HUES64 (cell line): ENCODE results near the gene POLR1D.

Experiments used
- H3K27ac ChIP-seq: 2 replicates; pipeline ENCODE4 v1.7.0; 2013; ENCODE audit warnings: low read depth, low read length, inconsistent platforms
- H3K27me3 ChIP-seq: 2 replicates; pipeline ENCODE4 v1.6.1; 2013; ENCODE audit warnings: mild to moderate bottlenecking, low read length; ENCODE audit not compliant: insufficient read depth
- H3K36me3 ChIP-seq: 2 replicates; pipeline ENCODE4 v1.6.1; 2013; ENCODE audit warnings: mild to moderate bottlenecking, low read length; ENCODE audit not compliant: insufficient read depth
- H3K4me1 ChIP-seq: 2 replicates; pipeline ENCODE4 v1.6.1; 2013; ENCODE audit warnings: mild to moderate bottlenecking, low read length, moderate library complexity; ENCODE audit not compliant: insufficient read depth
- H3K4me3 ChIP-seq: 2 replicates; pipeline ENCODE4 v1.5.1; 2013; ENCODE audit warnings: mild to moderate bottlenecking, low read length, moderate library complexity
- H3K9ac ChIP-seq: 2 replicates; pipeline ENCODE4 v1.6.1; 2013; ENCODE audit warnings: mild to moderate bottlenecking, low read depth, low read length
- H3K9me3 ChIP-seq: 2 replicates; pipeline ENCODE4 v1.6.1; 2013; ENCODE audit warnings: low read depth, low read length; ENCODE audit not compliant: insufficient read depth
- WGBS: fragments of 150-250, 120-280 bp; methylation state at CpG from one replicate; pipeline ENCODE4 v1.1.7; 2013; ENCODE audit warnings: missing lambda C conversion rate; 5-methylcytosine and 5-hydroxymethylcytosine counted together

The POLR1D gene

DNA sequence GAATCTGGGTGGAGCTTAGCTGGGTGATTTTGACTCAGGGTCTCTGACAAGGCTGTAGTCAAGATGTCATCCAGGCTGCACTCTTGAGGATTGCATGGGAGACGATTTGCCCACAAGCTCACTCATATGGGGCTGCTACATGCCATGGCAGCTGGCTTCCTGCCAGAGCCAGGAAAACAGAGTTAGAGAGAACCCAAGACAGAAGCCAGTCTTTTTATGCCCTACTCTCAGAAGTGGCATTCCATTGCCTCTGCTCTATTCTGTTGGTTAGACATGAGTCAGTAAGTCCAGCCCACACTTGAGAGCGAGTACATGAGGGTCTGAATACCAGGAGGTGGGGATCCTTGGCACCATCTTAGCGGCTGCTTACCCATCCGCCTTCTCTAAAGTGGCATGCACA is 9.5 kb downstream of the POLR1D start:
- Histone ChIP-seq H3K27ac (no peak overlapping the region), H3K9me3 (no peaks in the 10 kb centered on the region), H3K4me1 (no peaks in the 10 kb centered on the region), H3K27me3 (no peaks in the 10 kb centered on the region), H3K9ac (no peak overlapping the region), H3K36me3 (peaks cover 57% of the 10 kb centered on the region), H3K4me3 (no peak overlapping the region)
- 94% methylated on average over 4 of the region's 4 CpGs for WGBS

DNA sequence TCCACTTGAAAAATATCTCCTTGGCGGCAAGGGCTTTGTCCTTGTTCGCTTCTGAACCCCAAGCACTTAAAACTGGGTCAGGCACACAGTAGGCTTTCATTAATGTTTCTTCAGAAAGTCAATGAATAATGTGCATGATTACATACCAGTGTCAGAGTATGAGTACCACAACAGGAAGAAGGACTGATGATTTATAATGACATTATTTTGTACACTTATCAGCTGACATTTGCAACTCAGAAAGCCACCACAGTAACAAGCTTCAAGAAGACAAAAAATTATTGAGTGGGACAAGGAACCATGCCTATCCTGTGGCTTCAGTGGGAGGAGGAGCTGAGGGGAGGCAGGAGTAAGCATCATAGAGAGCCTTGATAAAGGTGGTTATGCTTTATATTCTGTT is 10.0 kb downstream of the POLR1D start:
- H3K27ac ChIP-seq: no peak overlapping the region
- H3K4me3 ChIP-seq: no peak overlapping the region
- H3K9me3 ChIP-seq: no peaks in the 10 kb centered on the region
- no peak overlapping the region for H3K9ac ChIP-seq
- H3K27me3 ChIP-seq: no peaks in the 10 kb centered on the region
- H3K36me3 ChIP-seq: peaks cover 56% of the 10 kb centered on the region
- 61% methylated on average over 2 of the region's 2 CpGs for WGBS
- no peaks in the 10 kb centered on the region for H3K4me1 ChIP-seq

DNA sequence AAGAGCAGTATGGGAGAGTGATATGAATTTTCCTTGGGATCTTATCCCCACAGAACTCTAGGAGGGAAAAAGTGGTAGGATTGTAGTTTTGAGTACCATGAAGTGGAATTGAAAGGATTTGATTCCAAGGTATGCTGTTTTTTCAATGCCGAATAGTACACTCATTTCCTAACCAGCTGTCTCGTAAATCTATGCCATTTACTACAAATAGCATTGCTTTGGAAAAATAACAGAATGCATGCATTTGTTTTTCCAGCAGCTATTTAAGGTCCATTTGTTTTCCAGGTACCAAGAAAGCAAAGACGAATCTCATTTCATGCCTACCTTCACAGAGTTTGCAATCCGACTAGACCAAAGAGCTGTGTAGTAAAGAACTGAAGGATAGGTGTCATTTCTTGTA is 10.5 kb downstream of the POLR1D start:
- no peak overlapping the region for H3K4me3 ChIP-seq
- H3K27me3 ChIP-seq: no peaks in the 10 kb centered on the region
- H3K4me1 ChIP-seq: no peaks in the 10 kb centered on the region
- H3K27ac ChIP-seq: no peak overlapping the region
- 89% methylated on average over 3 of the region's 4 CpGs for WGBS
- H3K9me3 ChIP-seq: no peaks in the 10 kb centered on the region
- H3K9ac ChIP-seq: no peak overlapping the region
- peaks cover 51% of the 10 kb centered on the region for H3K36me3 ChIP-seq

DNA sequence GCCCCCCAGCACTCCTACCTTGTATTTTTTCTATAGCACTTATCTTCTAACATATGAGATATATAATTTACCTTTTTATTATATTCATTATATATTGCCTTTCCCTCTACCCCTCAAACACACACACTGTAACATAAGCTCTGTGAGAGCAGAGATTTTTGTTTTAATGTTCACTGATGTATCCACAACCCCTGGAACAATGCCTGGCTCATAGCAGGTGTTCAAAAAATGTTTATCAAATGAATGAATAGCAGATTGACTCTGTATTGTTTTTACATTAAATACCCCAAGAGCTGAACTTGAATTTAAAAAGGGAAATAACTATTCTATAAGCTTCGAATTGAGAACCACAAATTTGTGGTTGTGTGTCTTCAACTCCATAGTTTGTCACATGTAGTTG is 11.0 kb downstream of the POLR1D start:
- Histone ChIP-seq H3K36me3 (peaks cover 51% of the 10 kb centered on the region), H3K9ac (no peak overlapping the region), H3K4me3 (no peak overlapping the region), H3K27ac (no peak overlapping the region), H3K4me1 (no peaks in the 10 kb centered on the region), H3K27me3 (no peaks in the 10 kb centered on the region), H3K9me3 (no peaks in the 10 kb centered on the region)
- WGBS: 91% methylated on average over 1 of the region's 1 CpG

DNA sequence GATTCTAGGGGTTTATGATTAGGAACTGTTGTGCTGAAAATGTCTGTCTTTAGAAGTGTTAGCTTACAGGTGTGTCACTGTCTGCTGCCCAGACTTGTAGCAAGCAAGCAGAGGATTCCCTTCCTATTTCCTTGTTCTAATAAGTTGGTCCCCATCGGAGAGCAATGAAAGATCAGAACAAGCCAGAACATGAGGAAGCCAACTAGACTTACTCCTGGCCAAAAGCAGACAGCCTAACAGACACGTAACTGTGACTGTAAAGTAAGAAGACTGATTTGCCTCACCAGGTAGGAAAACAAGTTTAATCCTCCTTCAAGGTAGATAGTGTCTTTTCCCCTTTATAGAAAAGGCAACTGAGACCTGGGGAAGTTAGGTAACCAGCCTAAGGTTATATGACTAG is 12.5 kb downstream of the POLR1D start:
- H3K9me3 ChIP-seq: no peaks in the 10 kb centered on the region
- peaks cover 45% of the 10 kb centered on the region for H3K36me3 ChIP-seq
- no peak overlapping the region for H3K9ac ChIP-seq
- H3K4me3 ChIP-seq: no peak overlapping the region
- H3K27ac ChIP-seq: no peak overlapping the region
- 88% methylated on average over 2 of the region's 2 CpGs for WGBS
- H3K27me3 ChIP-seq: no peaks in the 10 kb centered on the region
- no peaks in the 10 kb centered on the region for H3K4me1 ChIP-seq

DNA sequence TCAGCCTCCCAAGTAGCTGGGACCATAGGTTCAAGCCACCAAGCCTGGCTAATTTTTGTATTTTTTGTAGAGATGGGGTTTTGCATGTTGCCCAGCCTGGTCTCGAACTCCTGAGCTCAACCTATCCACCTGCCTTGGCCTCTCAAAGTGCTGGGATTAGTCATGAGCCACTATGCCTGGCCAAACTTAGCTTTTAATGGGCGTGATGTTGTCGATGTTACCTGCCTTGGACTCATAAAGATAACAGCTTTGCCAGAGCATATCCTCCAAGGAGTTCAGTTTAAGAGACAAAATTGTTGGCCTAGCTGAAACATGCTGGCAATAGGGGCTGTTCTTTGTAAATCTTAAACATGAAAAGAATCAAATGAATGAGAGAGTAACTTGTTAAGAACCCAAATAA is 13.1 kb downstream of the POLR1D start:
- Histone ChIP-seq H3K27ac (no peak overlapping the region), H3K4me1 (no peaks in the 10 kb centered on the region), H3K9ac (no peak overlapping the region), H3K36me3 (peaks cover 45% of the 10 kb centered on the region), H3K4me3 (no peak overlapping the region), H3K9me3 (no peaks in the 10 kb centered on the region), H3K27me3 (no peaks in the 10 kb centered on the region)
- WGBS: 94% methylated on average over 3 of the region's 3 CpGs

DNA sequence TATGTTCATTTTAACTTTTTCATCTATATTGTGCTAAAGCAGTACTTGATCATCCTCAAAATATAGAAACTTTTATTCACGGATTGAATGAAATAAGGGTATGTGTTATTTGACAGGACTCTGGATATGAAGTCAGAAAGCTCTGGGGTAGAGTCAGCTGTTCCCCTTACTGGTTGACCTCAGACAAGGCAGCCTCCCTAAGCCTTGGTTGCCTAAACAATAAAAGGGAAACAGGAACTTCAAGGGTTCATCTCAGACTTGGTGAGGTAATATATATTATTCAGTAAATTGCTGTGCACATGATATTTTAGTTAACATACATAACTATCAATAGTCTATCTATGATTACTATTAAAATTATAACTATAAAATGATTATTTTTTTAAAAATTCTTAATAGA is 13.6 kb downstream of the POLR1D start:
- H3K4me3 ChIP-seq: no peak overlapping the region
- no peak overlapping the region for H3K9ac ChIP-seq
- H3K9me3 ChIP-seq: no peaks in the 10 kb centered on the region
- H3K27ac ChIP-seq: no peak overlapping the region
- peaks cover 43% of the 10 kb centered on the region for H3K36me3 ChIP-seq
- 93% methylated on average over 1 of the region's 1 CpG for WGBS
- no peaks in the 10 kb centered on the region for H3K4me1 ChIP-seq
- H3K27me3 ChIP-seq: no peaks in the 10 kb centered on the region

DNA sequence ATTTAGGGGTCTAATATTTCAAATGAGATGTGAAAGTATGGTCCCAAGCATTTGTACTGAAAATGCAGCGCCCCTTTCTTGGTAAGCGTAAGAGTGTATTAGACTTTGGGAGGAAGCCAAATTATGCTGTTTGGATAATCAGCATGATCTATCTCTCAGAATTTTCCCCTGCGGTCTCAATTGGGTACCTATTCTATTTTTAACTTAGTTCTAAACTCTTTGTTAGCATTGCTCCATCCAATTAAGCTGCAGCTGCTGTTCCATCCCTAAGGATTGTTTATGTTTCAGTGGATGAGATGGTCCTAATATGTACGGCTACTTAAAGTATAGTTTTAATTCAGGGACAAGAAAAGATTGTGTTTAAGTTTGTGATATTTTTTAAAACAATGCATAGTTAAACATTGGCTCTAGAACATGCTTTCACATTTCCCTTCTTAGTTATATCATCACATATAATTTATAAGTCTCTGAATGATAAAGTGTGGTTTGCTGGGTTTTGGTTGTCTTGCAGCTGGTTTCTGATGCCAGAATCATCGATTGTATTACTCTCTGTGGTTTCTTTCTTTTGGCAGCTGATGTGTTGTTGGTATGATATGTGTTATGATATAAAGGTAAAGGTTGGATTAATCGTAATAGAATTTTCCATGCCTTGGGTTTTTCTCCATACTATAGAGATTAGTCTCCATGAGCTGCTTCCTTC is 15.0 kb downstream of the POLR1D start:
- Histone ChIP-seq H3K4me3 (no peak overlapping the region), H3K27me3 (no peaks in the 10 kb centered on the region), H3K36me3 (peaks cover 32% of the 10 kb centered on the region), H3K27ac (no peak overlapping the region), H3K4me1 (no peaks in the 10 kb centered on the region), H3K9ac (no peak overlapping the region), H3K9me3 (no peaks in the 10 kb centered on the region)
- WGBS: 94% methylated on average over 5 of the region's 6 CpGs

DNA sequence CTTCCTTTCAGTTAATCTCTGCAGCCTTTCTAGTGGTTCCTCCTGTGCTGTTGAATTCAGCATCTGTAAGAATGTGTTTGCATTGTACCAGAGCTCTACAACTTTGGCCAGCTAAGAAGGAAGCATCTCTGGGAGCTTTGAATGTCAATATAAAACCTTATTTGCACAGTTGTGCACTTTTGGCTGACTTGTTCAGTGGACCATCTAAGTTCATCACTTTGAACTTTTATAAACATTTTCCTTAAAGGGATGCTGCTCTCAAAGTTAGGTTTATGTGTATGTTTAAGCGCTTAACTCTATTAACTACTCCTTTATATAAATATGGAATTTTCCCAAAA is 15.6 kb downstream of the POLR1D start:
- H3K36me3 ChIP-seq: peaks cover 27% of the 10 kb centered on the region
- H3K27ac ChIP-seq: no peak overlapping the region
- H3K9ac ChIP-seq: no peak overlapping the region
- no CpG with 5 or more reads among the region's 1 CpG for WGBS
- H3K4me3 ChIP-seq: no peak overlapping the region
- no peaks in the 10 kb centered on the region for H3K4me1 ChIP-seq
- no peaks in the 10 kb centered on the region for H3K27me3 ChIP-seq
- no peaks in the 10 kb centered on the region for H3K9me3 ChIP-seq

DNA sequence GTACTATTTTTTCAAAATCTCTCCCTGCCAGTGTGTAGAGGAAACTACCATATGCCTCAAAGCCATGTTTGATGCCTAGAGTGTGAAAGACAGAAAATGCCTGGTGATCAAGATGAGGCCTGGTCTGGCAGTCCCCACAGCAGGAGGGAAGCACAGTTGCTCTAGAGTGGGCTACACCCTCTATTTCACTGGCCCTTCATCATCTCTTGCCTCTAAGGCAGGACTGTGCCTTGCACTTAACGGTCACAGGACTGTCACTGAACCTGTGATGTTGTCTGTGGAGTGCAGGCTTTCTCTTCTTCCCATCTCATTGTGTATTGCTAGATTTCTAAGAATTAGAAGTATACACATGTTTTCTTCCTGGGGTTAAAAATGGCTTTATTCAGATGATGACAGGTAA is 16.3 kb downstream of the POLR1D start:
- Histone ChIP-seq H3K4me3 (no peak overlapping the region), H3K27me3 (no peaks in the 10 kb centered on the region), H3K9me3 (no peaks in the 10 kb centered on the region), H3K27ac (no peak overlapping the region), H3K36me3 (peaks cover 21% of the 10 kb centered on the region), H3K4me1 (no peaks in the 10 kb centered on the region), H3K9ac (no peak overlapping the region)
- 86% methylated on average over 1 of the region's 1 CpG for WGBS

DNA sequence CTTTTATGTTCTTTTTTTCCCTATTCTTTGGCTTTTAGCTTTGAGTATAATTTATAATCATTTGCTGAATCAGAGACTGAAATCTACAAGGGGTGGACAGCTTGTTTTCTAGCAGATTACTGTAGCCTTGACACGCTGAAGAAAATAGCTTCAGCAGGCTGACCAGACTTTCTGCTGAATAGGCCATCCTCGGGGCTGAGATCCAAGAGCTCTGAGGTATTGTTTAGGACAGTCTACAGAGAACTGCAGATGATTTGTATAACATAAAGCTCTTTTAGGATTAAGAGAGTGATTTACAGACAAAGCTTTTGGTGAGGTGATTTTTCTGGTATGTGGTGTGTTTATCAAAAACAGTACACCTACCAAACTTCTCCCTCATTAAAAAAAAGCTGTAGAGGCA is 16.8 kb downstream of the POLR1D start:
- H3K27ac ChIP-seq: no peak overlapping the region
- WGBS: 86% methylated on average over 2 of the region's 2 CpGs

DNA sequence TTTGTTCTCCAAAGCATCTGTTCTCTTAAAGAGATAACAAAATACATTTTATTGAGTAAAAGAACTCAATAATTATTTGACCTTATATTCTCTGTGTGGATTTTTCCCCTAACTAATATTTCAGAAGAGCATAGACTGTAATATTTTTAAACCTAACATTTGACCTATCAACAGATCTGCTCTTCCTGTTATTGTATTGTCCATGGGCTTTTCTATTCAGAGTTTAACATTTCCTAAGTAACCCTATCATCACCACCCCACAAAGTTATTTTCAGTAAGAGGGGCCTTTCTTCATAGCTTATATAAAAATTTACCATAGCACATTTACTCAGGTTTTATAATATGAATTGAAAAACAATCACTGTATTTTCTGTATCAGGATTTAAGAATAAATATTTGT is 17.5 kb downstream of the POLR1D start:
- H3K27me3 ChIP-seq: no peaks in the 10 kb centered on the region
- no peak overlapping the region for H3K27ac ChIP-seq
- no peaks in the 10 kb centered on the region for H3K9me3 ChIP-seq
- peaks cover 5% of the 10 kb centered on the region; the same call in 1 of the 2 replicates for H3K4me1 ChIP-seq
- no peak overlapping the region for H3K4me3 ChIP-seq
- peaks cover 11% of the 10 kb centered on the region; the same call in 1 of the 2 replicates for H3K36me3 ChIP-seq
- H3K9ac ChIP-seq: no peak overlapping the region

More for the DNA sequence above, 16.8 kb downstream of the POLR1D start:
- no peaks in the 10 kb centered on the region for H3K9me3 ChIP-seq
- no peaks in the 10 kb centered on the region for H3K27me3 ChIP-seq
- H3K9ac ChIP-seq: no peak overlapping the region
- no peaks in the 10 kb centered on the region for H3K4me1 ChIP-seq
- H3K36me3 ChIP-seq: peaks cover 16% of the 10 kb centered on the region
- no peak overlapping the region for H3K4me3 ChIP-seq
